CD14-positive monocyte (primary cell): ENCODE results near the gene RAB37. TPM values are rescaled to one million over a fixed set of nuclear protein-coding genes. Genes with fewer than 3 reads are reported as not detected.

Experiments
- DNase-seq, 3 donors: peaks; one replicate each; pipeline ENCODE4 v3.0.0-alpha.2; 2011 to 2022
- H2AFZ ChIP-seq: 2 replicates; pipeline ENCODE4 v1.6.0; 2012; ENCODE audit warnings: mild to moderate bottlenecking, low read depth, low read length, inconsistent platforms; ENCODE audit not compliant: insufficient read depth, poor library complexity, severe bottlenecking
- H3K27ac ChIP-seq, 2 donors: 1 replicate in 1 of 2; 2 replicates in 1 of 2; pipeline ENCODE4 v1.5.1; 2012 to 2013; ENCODE audit warnings: low read length in 2 of 2, control low read depth in 1 of 2, inconsistent platforms in 1 of 2, low read depth in 1 of 2, mild to moderate bottlenecking in 1 of 2
- H3K27me3 ChIP-seq, 2 donors: one replicate each; pipeline versions ENCODE4 v1.6.0 to v1.6.1; 2011 to 2013; ENCODE audit warnings: low read length in 2 of 2; ENCODE audit not compliant: control insufficient read depth in 2 of 2, insufficient read depth in 2 of 2
- H3K36me3 ChIP-seq, 2 donors: replicated peaks in 1 of 2; 1 replicate in 1 of 2; 2 replicates in 1 of 2; pipeline versions ENCODE4 v1.5.1 to v1.6.1; 2012 to 2013; ENCODE audit warnings: low read length in 2 of 2, control low read depth in 1 of 2, inconsistent platforms in 1 of 2, mild to moderate bottlenecking in 1 of 2; ENCODE audit not compliant: insufficient read depth in 2 of 2, control insufficient read depth in 1 of 2
- H3K4me1 ChIP-seq, 2 donors: 1 replicate in 1 of 2; 2 replicates in 1 of 2; pipeline versions ENCODE4 v1.5.1 to v1.6.1; 2012 to 2013; ENCODE audit warnings: low read length in 2 of 2, control low read depth in 1 of 2, inconsistent platforms in 1 of 2, mild to moderate bottlenecking in 1 of 2, moderate library complexity in 1 of 2; ENCODE audit not compliant: insufficient read depth in 2 of 2, control insufficient read depth in 1 of 2
- H3K4me2 ChIP-seq: replicated peaks from 2 replicates; pipeline ENCODE3; 2012; ENCODE audit warnings: low read length, moderate library complexity, mild to moderate bottlenecking; ENCODE audit not compliant: poor library complexity, severe bottlenecking; ENCODE audit errors: extremely low read depth
- H3K4me3 ChIP-seq, 3 experiments: fragments of 200-600 bp in 1 of 3; sonication (generic) in 1 of 3; replicated peaks in 1 of 3; 1 replicate in 2 of 3; 2 replicates in 1 of 3; pipeline ENCODE4 v1.5.1; 2011 to 2013; ENCODE audit warnings: low read length in 3 of 3, mild to moderate bottlenecking in 3 of 3, control low read depth in 2 of 3, low read depth in 2 of 3, inconsistent platforms in 1 of 3, moderate library complexity in 1 of 3
- H3K79me2 ChIP-seq: 2 replicates; pipeline ENCODE4 v1.6.0; 2012; ENCODE audit warnings: mild to moderate bottlenecking, control low read depth, inconsistent platforms, low read length, moderate library complexity; ENCODE audit not compliant: insufficient read depth
- H3K9ac ChIP-seq: 2 replicates; pipeline ENCODE4 v1.6.0; 2017; ENCODE audit warnings: low read length, mild to moderate bottlenecking; ENCODE audit not compliant: insufficient read depth, poor library complexity, severe bottlenecking
- H3K9me3 ChIP-seq, 2 donors: replicated peaks in 1 of 2; 1 replicate in 1 of 2; 2 replicates in 1 of 2; pipeline versions ENCODE4 v1.5.1 to v1.6.1; 2012 to 2013; ENCODE audit warnings: low read length in 2 of 2, control low read depth in 1 of 2; ENCODE audit not compliant: control insufficient read depth in 1 of 2, insufficient read depth in 1 of 2
- H4K20me1 ChIP-seq: 2 replicates; pipeline ENCODE4 v1.6.0; 2012; ENCODE audit warnings: mild to moderate bottlenecking, low read length, control low read depth, moderate library complexity; ENCODE audit not compliant: insufficient read depth
- H3K27ac Mint-ChIP-seq, 7 donors: one replicate each; pipeline ENCODE4 v1.8.0; 2020; ENCODE audit warnings: mild to moderate bottlenecking in 7 of 7, mixed read lengths in 7 of 7, moderate library complexity in 6 of 7, inconsistent platforms in 2 of 7
- H3K27me3 Mint-ChIP-seq, 3 donors: one replicate each; pipeline ENCODE4 v1.8.0; 2021 to 2022; ENCODE audit warnings: low read depth in 3 of 3, mild to moderate bottlenecking in 3 of 3, mixed read lengths in 3 of 3, moderate library complexity in 3 of 3, inconsistent platforms in 1 of 3
- H3K36me3 Mint-ChIP-seq, 2 donors: one replicate each; pipeline ENCODE4 v1.8.0; 2020; ENCODE audit warnings: mixed read lengths in 2 of 2, inconsistent platforms in 1 of 2, mild to moderate bottlenecking in 1 of 2
- H3K4me1 Mint-ChIP-seq: one replicate; pipeline ENCODE4 v1.8.0; 2020; ENCODE audit warnings: mild to moderate bottlenecking, mixed read lengths
- H3K4me3 Mint-ChIP-seq, 2 donors: one replicate each; pipeline ENCODE4 v1.8.0; 2020; ENCODE audit warnings: mild to moderate bottlenecking in 2 of 2, mixed read lengths in 2 of 2, moderate library complexity in 1 of 2
- H3K9me3 Mint-ChIP-seq, 7 donors: one replicate each; pipeline ENCODE4 v1.8.0; 2020 to 2022; ENCODE audit warnings: mixed read lengths in 7 of 7, mild to moderate bottlenecking in 6 of 7, moderate library complexity in 6 of 7, inconsistent platforms in 2 of 7
- CTCF ChIP-seq: fragments of 200-600 bp; IDR thresholded peaks from one replicate; pipeline ENCODE4 v1.8.0; 2022; ENCODE audit warnings: antibody characterized with exemption, mild to moderate bottlenecking
- WGBS: methylation state at CpG from one replicate; pipeline ENCODE4 v1.1.5; 2013; ENCODE audit warnings: missing lambda C conversion rate; ENCODE audit not compliant: insufficient coverage; 5-methylcytosine and 5-hydroxymethylcytosine counted together
- intact Hi-C, 2 donors: fragments of 100-400 bp; cut with micrococcal nuclease; formaldehyde crosslinking; loops; one replicate each; pipeline versions ENCODE4 v1.15.0 to v1.15.1; 2023
- polyA plus RNA-seq, 3 donors: library from polyadenylated mRNA; depleted of rRNA in 1 of 3; unstranded in 2 of 3; stranded (reverse) in 1 of 3; fragments of 300-500 nt in 2 of 3; fragments of >200 nt in 1 of 3; fragmentation: Illumina TruSeq in 2 of 3; gene quantifications; 1 replicate in 2 of 3; 2 replicates in 1 of 3; pipeline ENCODE4 v1.2.3, GENCODE V29; 2012 to 2021

Gene RAB37
- polyA plus RNA-seq, 3 donors, result 26.8 to 40.9 (median 33.1) TPM

- H3K27ac Mint-ChIP-seq, result peak within 1 kb of the TSS; percentile 80 to 94 (median 86)
- Histone ChIP-seq H3K4me2 (peak within 1 kb of the TSS; percentile 82), H3K9ac (peak within 1 kb of the TSS; percentile 92), H3K36me3 (peaks cover 0 to 10% of the 10 kb centered on the region in 2 donors), H2AFZ (peak within 1 kb of the TSS; percentile 62), H3K4me3 (peak within 1 kb of the TSS; percentile 91 to 98 (median 97)), H3K9me3 (no peaks in the 10 kb centered on the region), H3K27me3 (no peaks in the 10 kb centered on the region), H3K4me1 (peaks cover 70 to 86% of the 10 kb centered on the region in 2 donors), H3K27ac (peak within 1 kb of the TSS; percentile 18 to 87), H3K79me2 (peaks cover 71% of the 10 kb centered on the region), H4K20me1 (peaks cover 52% of the 10 kb centered on the region)
- no peak for TF ChIP-seq CTCF
- peak within 1 kb of the TSS; percentile 99 to 100 for H3K4me3 Mint-ChIP-seq
- H3K36me3 Mint-ChIP-seq, result peaks cover 23 to 27% of the 10 kb centered on the region in 2 donors
- peaks cover 0 to 2% (median 0%) of the 10 kb centered on the region in 7 donors for H3K9me3 Mint-ChIP-seq
- intact Hi-C loops, result loop anchor here (2.0 to 10.0 kb wide), 2 partner anchors 30 to 206 kb away; no protein-coding TSS in a partner anchor
- DNase-seq, result peak; percentile 89 to 91 (median 90)
- under 1% methylated on average over 90 of the region's 90 CpGs for WGBS
- peaks cover 73% of the 10 kb centered on the region for H3K4me1 Mint-ChIP-seq
- H3K27me3 Mint-ChIP-seq, result no peaks in the 10 kb centered on the region
These were observed 11.6 kb downstream of the RAB37 start, which contains the start of gene NHERF1 for GRCh38 chr17:74748529-74749278. Gene NHERF1 (plus strand): TSS chr17:74748628. CDS start chr17:74748847, 219 bp downstream.

GRCh38 chr17:74749279-74750038, 12.4 kb downstream of the RAB37 start:
- Histone ChIP-seq H4K20me1 (peaks cover 59% of the 10 kb centered on the region), H2AFZ (peak overlapping the region; percentile 62), H3K27me3 (no peaks in the 10 kb centered on the region), H3K4me3 (peak overlapping the region; percentile 91 to 98 (median 97)), H3K27ac (peak overlapping the region; percentile 10 to 87), H3K79me2 (peaks cover 73% of the 10 kb centered on the region), H3K9ac (peak overlapping the region; percentile 92), H3K4me1 (peaks cover 62 to 84% of the 10 kb centered on the region in 2 donors), H3K4me2 (peak overlapping the region; percentile 82), H3K36me3 (peaks cover 0 to 10% of the 10 kb centered on the region in 2 donors), H3K9me3 (no peaks in the 10 kb centered on the region)
- TF ChIP-seq CTCF, result no peak
- WGBS, result under 1% methylated on average over 41 of the region's 46 CpGs
- Mint-ChIP-seq H3K9me3 (peaks cover 0 to 2% (median 0%) of the 10 kb centered on the region in 7 donors), H3K27ac (peak overlapping the region; percentile 80 to 94 (median 86)), H3K36me3 (peaks cover 20 to 24% of the 10 kb centered on the region in 2 donors), H3K27me3 (no peaks in the 10 kb centered on the region), H3K4me1 (peaks cover 71% of the 10 kb centered on the region), H3K4me3 (peak overlapping the region; percentile 99 to 100)
- intact Hi-C loops, result loop anchor here (2.0 to 10.0 kb wide), 3 partner anchors 13 to 205 kb away; partner anchors contain the start of gene RAB37 (in 1 of the 2)
- no peak for DNase-seq
